IPS DF 4.7 (cell line): ENCODE results near the gene GLRA1.
"Not testable (repeated sequence)": the region's sequence is repeated elsewhere in the genome, so short reads cannot be mapped to it uniquely, and the experiment has no call there.

Source experiments
- DNase-seq: peaks from one replicate; pipeline ENCODE4 v3.0.0-alpha.2; 2013; ENCODE audit warnings: low spot score; ENCODE audit errors: extremely low read depth

GLRA1 gene

DNA sequence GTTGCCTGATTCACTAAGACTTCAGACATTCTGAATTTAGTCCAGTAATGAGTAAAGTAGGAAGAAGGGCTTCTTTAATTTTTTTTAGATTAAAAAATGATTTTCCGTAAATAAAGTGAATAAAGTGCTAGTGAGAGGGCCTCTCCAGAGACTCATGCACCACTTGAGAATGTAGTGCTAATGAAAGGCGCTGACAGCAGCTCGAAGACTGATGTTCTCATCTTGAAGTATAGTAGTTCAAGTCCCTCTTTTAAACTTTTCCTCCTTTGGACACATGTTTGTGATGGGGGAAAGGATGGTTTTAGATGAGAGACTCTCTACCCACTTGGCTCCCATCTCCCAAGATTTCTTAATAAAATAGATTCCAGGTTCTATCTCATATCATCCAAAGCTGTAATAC lies 104.4 kb downstream of the GLRA1 start:
- no peak for DNase-seq

DNA sequence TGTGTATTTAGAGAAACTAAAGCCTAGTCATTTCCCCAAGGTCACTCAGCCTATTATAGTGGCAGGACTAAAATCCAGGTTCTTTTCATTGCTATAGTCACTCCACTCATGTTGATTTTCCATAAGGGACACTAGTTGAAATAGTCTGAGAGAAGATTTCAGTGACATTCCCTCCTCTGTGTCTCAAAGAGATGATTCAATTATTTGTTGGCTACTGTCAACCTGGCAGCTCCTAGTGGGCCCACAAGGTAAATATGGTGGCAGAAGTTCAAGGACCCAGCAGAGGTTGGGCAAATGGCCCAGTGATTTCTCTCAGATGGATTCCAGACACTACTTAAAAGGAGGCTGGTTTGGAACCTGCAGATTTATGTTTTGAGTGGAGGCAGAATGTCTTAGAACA lies 104.8 kb downstream of the GLRA1 start:
- no peak for DNase-seq

DNA sequence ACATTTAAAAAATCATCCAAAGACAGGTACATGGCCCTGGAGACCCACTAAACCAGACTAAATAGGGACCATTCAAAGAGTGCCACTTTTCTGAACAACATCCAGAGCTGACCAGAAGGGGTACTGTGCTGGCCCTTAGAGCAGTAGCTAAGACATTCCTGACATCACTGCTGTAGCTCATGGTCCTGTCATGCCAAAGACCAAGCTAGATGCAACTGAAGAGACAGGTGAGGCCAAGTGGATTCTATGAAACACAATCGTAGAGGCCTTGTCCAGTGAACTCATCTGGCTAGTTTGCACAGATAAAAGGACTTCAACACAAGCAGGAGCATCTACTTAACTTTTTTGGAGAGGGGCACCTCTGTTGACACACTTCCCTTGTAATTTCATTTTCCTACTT lies 109.6 kb downstream of the GLRA1 start:
- no peak for DNase-seq

DNA sequence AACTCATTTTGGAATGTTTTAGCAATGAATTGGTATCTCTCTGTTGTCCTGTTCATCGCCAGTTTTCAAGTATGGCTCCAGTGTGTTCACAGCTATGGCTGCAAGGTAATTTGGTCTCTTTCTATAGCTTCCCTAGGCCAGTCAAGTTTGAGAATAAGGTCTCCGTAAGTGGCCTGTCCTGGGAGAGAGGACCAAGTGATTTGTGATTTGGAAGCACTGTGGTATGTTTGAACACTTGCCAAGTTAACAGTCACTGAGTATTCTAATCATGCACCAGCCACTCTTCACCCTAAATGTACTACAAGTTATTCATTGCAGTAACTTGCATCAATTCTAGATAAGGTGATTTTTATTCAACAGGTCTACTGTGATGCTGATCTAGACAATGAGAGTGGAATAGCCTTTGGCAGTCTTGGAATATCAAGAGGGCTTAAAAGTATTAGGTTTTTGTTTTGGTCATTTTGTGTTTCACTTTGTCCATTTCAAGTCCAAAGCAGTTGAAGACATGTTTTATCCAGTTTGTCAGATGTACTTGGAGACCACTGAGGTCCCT lies 111.8 kb downstream of the GLRA1 start:
- no peak for DNase-seq

DNA sequence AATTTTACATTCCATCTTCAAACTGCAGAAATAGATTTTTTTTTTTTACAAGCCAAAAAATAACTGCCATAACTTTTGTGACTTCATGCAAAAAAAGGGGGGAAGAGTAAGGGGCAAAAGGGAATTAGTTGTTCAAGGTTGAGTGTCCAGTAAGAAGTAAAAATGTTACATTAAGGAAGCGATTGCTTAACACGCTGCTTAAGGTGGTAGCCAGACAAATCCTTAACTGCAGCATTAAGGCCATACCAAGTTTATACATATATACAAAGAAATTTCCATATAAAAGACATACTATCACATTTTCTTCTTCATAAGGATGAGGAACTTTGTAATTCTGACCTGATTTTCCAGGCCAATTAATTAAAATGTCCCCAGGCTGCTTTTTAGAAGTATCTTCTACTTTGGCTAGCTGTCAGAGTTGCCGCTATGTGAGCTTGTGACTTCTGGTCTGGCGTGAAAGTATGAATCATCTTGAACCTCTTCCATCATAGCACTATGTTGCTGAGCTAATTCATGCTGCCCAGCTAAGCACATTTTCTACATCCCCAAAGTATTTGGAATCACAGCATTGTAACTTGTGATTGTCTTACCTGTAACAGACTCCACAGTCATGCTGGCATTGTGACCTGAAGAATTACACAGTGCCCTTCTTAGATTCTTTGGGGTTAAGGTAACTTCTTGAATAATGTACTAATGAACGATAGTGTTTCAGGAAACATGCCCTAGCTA lies 112.9 kb downstream of the GLRA1 start:
- no peak for DNase-seq

DNA sequence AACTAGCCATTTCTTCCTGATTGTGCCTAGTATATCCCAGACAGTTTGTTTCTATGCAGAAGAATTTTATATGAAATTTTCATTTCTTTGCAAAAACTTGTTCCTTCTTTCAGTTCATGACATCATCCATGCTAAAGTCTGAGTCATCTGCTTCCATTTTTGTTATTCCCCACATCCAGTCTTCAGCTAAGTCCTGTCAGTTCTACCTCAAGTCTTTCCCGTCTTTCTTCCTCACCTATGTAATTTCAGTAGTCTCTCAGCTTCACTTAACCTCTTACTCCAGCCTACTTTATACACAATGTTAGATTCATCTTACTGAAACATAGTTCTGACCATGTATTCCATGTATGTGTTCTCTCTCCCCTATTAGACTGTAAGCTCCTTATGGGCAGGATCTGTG lies 113.8 kb downstream of the GLRA1 start:
- DNase-seq, result no peak

DNA sequence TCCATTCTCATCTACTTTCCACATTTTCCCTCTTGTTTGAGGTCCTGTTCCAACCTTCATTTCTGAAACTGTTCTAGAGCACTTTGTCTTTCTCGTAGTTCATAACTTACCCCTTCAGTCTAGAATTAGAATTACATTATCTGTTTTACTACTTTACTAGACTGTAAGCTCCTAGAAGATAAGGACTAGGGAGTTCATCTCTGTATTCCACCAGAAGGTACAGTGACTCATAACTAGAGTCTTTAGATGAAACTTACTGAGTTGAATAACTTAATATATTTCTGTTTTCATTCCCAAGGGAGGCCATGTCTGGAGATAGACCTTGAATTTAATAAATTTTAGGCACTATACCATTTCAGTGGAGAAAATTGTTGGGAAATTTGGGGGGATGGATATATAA lies 114.2 kb downstream of the GLRA1 start:
- no peak for DNase-seq

DNA sequence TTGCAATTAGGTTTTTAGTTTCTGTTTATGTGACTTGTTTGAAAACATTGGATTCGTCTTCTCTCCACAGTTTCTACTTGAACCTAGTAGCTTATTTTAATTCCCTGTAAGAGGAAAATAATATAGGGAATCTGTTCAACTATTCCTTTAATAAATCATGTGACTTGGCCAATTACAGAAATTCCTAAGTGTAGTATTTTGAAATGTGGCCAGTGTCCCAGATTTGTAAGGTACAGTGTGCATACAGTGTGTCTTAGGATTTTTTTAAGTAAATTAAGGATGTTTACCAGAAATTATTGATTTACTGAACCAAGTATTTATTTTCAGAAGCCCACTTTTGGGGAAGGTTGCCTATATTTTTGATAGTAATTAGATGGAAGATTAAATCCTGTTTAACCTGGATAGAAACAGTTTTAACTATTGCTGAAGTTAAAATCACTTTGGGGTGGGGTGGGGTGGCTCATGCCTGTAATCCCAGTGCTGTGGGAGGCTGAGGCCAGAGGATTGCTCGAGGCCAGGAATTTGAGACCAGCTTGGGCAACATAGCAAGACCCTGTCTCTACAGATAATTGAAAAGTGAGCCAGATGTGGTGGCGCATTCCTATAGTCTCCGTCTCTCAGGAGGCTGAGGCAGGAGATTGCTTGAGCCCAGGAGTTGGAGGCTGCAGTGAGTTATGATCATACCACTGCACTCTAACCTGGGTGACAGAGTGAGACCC lies 116.0 kb downstream of the GLRA1 start:
- no peak for DNase-seq

DNA sequence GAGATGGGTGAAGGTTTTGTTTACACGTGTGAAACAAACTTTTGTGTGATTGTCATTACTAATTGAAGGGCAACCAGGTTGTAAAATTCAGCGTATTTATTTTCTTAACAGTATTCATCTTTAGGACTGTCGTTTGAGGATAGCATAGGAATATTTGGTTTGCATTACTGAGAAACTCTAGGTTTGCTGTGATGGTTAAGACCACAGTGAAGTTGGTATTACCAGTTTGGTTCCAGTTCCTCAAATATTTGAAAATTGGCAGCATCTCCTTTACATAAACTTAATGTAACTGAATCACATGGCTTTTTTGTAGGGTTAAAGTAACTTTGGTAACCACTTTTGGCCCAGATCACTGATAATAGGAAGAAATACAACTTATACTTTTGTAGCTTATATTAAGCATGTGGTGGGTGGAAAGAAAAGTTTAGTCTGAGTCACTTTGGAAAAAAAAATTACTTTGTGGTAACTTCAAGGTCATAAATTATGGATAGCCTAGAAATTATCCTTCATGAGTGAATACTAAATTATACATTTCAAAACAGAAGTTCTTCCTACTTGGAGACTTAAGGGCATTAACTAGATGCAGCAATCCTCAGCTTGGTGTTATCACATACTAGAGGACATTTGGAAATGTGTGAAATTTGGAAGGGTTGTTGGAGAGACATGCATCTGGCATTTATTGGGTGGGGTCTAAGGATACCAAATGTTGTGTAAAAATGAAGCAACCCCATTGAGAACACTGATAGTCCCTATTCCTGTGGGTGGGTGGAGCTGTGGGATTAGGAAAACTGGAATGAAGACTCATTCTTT lies 119.0 kb downstream of the GLRA1 start:
- no peak for DNase-seq

DNA sequence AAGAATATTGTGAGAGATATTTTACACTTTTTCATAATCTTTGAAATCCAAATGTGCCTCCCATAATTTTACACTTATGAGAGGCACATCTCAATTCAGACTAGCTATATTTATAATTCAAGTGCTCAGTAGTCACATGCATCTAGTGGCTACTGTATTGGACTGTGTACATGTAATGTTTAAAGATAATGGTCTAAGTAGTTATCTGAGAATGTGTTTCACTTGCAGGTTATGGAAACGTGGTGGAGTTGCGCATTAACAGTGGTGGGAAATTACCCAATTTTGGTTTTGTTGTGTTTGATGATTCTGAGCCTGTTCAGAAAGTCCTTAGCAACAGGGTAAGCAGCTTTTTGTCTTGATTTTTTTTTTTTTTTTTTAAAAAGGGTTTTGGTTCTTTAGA lies 124.1 kb downstream of the GLRA1 start:
- DNase-seq, result no peak

DNA sequence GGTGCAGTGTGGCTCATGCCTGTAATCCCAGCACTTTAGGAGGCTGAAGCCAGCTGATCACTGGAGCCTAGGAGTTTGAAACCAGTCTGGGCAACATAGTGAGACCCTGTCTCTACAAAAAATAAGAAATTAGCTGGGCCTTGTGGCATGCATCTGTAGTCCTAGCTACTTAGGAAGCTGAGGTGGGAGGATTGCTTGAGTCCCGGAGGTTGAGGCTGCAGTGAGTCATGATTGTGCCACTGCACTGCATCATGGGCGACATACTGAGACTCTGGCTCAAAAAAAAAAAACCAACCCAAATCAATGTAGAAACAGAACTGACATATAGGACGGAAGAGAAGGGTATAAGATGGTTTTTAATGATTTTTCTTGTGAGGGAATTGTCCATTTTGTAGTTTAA lies 125.2 kb downstream of the GLRA1 start:
- DNase-seq, result no peak

DNA sequence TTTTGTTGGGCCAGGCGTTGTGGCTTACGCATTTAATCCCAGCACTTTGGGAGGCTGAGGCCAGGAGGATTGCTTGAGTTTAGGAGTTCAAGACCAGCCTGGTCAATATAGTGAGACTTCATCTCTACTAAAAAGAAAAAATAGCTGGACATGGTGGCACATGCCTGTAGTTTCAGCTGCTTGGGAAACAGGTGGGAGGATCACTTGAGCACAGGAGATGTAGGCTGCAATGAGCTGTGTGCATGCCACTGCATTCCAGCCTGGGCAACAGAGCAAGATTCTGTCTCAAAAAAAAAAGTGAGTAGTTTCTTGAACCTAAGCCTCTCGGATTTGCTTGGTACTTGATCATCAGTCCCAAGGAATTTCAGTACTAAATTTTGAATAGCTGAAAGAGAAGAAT lies 126.0 kb downstream of the GLRA1 start:
- DNase-seq, result no peak

DNA sequence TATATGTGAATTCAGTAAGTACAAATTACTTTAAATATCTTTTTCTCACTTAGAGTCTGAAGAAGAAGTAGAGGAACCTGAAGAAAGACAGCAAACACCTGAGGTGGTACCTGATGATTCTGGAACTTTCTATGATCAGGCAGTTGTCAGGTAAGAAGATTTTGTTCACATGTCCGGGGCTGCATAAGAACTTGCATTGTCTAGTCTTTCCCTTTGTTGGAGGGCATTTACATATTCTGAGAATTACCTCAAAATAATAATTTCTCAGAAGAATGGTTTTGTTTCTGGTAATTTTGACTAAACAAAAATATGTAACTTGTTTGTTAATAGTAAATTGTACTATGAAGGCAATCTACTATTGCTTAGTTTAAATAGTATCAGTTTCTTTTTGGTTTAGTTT lies 129.2 kb downstream of the GLRA1 start:
- no peak for DNase-seq

DNA sequence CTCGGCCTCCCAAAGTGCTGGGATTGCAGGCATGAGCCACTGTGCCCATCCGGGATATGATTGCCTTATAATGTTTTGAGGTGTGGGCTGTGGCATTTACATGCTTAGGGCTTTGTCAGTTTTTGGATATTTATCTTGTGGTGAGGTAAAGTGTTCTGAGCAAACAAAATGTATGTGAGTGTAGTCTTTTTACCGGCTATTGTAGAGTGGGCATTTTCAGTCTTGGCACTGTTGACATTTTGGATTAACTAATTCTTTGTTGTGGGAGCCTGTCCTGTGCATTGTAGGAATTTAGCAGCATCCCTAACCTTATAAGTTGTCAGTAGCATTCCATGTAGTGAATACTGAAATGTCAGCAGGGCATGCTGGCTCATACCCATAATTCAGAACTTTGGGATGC lies 131.3 kb downstream of the GLRA1 start:
- DNase-seq, result no peak

DNA sequence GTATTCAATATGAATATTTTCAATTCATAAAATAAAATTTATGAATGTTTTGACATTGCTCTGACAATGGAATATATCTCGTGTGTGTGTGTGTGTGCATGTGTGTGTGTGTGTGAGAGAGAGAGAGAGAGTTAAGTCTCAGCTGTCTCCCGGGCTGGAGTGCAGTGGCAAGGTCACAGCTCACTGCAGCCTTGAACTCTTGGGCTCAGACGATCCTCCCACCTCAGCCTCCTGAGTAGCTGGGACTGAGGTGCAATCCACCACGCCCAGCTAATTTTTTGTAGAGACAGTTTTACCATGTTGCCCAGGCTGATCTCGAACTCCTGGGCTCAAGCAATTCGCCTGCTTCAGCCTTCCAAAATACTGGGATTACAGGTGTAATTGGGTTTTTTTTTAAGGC lies 136.8 kb downstream of the GLRA1 start:
- no peak for DNase-seq

DNA sequence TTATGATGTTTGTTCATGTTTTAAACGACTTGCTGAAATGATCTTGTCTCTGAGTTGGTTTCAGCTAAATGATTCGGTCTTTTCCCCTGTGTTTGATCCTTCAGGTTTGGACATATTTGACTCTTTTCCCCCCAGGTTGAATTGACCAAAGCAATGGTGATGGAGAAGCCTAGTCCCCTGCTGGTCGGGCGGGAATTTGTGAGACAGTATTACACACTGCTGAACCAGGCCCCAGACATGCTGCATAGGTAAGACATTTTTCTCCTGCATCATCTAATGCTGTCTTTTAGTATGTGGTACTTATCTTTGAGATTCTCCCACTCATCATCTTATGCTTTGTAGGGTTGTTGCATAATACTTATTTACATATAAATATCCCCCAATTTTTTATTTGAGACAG lies 138.2 kb downstream of the GLRA1 start:
- DNase-seq, result no peak

DNA sequence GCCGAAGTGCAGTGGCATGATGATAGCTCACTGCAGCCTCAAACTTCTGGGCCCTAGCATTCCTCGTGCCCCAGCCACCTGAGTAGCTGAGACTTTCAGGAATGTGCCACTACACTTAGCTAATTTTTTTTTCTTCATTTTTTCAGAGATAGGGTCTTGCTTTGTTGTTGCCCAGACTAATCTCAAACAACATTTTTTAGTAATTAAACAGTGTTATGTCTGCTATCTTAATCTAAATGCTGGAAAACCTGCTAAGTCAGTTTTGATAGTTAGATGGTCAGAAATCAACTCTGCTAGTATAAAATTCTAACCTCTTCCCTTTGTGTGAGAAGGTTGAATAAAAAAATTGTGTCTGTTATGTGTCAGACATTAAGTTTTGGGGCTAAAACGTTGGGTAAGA lies 140.5 kb downstream of the GLRA1 start:
- DNase-seq, result no peak

DNA sequence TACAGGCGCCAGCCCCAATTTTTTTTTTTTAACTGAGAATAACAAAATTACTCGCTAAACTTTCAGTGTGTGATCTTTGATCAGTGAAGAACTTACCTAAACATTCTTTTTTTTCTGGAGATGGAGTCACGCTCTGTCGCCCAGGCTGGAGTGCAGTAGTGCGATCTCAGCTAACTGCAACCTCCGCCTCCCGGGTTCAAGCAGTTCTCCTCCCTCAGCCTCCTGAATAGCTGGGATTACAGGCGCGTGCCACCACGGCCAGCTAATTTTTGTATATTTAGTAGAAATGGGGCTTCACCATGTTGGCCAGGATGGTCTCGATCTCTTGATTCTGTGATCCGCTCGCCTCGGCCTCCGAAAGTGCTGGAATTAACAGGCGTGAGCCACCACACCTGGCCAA lies 141.0 kb downstream of the GLRA1 start:
- DNase-seq, result not testable (repeated sequence)

DNA sequence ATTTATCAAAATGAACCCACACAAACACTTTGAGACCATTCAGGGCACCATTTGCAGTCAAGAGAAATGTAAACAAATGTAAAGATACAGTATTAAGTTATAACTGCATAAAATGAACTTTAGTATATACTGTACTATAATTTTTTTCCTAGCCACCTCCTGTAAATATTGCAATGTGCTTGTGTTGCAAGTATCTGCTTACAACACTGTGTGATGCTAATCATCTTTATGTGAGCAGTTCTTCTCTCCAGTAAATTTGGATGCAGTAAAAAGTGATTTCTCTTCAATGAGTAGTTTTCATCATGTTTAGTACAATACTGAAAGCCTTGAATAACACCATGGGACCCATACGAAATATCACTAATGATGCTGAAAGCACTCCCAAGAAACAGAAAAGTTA lies 143.4 kb downstream of the GLRA1 start:
- DNase-seq, result no peak

DNA sequence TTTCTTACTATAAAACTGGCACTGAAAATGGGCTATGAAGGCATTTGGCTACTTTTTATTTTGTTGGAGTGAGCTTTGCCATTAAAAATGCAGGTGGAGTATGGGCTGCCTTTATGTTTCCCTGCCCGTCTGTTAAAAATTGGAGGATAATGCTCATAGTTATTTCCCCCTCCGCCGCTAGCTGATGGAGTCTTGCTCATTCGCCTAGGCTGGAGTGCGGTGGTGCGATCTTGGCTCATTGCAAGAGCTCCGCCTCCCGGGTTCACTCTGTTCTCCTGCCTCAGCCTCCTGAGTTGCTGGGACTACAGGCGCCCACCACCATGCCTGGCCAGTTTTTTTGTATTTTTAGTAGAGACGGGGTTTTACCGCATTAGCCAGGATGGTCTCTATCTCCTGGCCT lies 144.3 kb downstream of the GLRA1 start:
- DNase-seq, result no peak

DNA sequence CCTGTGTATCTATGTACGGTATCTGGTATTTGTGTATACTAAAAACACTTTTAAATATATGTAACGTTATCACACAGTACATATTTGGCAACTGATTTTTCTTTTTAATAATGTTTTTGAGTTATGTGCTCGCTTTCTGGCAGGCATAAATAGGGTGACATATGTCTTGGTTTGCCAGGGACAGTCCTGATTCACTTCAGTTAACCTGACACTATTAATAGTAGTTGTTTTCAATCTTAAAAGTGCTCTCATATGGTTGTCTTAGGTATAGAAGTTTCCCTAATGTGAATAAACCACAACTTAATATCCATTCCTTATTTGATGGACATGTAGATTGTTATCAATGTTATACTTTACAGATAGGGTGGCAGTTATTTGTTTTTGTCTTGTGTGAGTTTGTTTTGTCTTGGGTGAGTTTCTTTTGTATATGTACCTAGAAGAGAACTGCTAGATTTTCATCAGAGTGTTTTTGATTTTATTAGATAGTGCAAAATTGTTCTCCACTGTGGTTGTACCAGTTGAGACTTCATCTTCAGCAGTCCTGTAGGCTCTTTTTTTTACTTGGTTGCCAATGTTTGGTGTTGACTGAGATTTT lies 145.0 kb downstream of the GLRA1 start:
- DNase-seq, result no peak
